ENCODE results near the gene SCN4A. TPM values are rescaled to one million over a fixed set of nuclear protein-coding genes. Genes with fewer than 3 reads are reported as not detected.
A peak's percentile ranks its signal among the peaks of the same experiment; 100 is the strongest.

SCN4A gene
- total and polyA plus RNA-seq, 8 donors = 0.05 to 0.88 (median 0.58) TPM

GRCh38 chr17:63974594-63975192 lies 2.0 kb upstream of the SCN4A start:
- ATAC-seq (peak; percentile 36), DNase-seq (no peak)
- Histone ChIP-seq H3K27me3 (no peaks in the 10 kb centered on the region), H3K27ac (no peak overlapping the region), H3K36me3 (no peaks in the 10 kb centered on the region), H3K4me3 (no peak overlapping the region), H3K9me3 (no peaks in the 10 kb centered on the region), H3K4me1 (no peaks in the 10 kb centered on the region)
- intact Hi-C loops (cut with DNase I) = no loop called here
- no peak for TF ChIP-seq CTCF (IDR thresholded peaks at IDR 0.05)

GRCh38 chr17:63973930-63974593 lies 1.3 kb upstream of the SCN4A start:
- no peak for DNase-seq
- intact Hi-C loops (cut with DNase I) = no loop called here
- TF ChIP-seq CTCF (IDR thresholded peaks at IDR 0.05) = no peak
- Histone ChIP-seq H3K36me3 (no peaks in the 10 kb centered on the region), H3K27ac (no peak overlapping the region), H3K27me3 (no peaks in the 10 kb centered on the region), H3K4me1 (no peaks in the 10 kb centered on the region), H3K9me3 (no peaks in the 10 kb centered on the region), H3K4me3 (no peak overlapping the region)
- peak; percentile 66 for ATAC-seq

GRCh38 chr17:63973247-63973646 lies 529 bp upstream of the SCN4A start:
- ATAC-seq (no peak), DNase-seq (no peak)
- no peak overlapping the region for H3K4me3 ChIP-seq
- no peaks in the 10 kb centered on the region for H3K27me3 ChIP-seq
- no peak for TF ChIP-seq CTCF (IDR thresholded peaks at IDR 0.05)
- no peaks in the 10 kb centered on the region for H3K4me1 ChIP-seq
- H3K27ac ChIP-seq = no peak overlapping the region
- no peaks in the 10 kb centered on the region for H3K36me3 ChIP-seq
- intact Hi-C loops (cut with DNase I) = no loop called here
- no peaks in the 10 kb centered on the region for H3K9me3 ChIP-seq

GRCh38 chr17:63969278-63969677 lies 3.4 kb downstream of the SCN4A start:
- H3K4me1 ChIP-seq = no peaks in the 10 kb centered on the region
- no peak for ATAC-seq
- no peak overlapping the region for H3K27ac ChIP-seq
- intact Hi-C loops (cut with DNase I) = no loop called here
- H3K4me3 ChIP-seq = no peak overlapping the region
- H3K36me3 ChIP-seq = no peaks in the 10 kb centered on the region
- TF ChIP-seq CTCF (IDR thresholded peaks at IDR 0.05) = no peak
- H3K9me3 ChIP-seq = no peaks in the 10 kb centered on the region
- DNase-seq = no peak
- no peaks in the 10 kb centered on the region for H3K27me3 ChIP-seq

GRCh38 chr17:63967953-63968352 lies 4.8 kb downstream of the SCN4A start:
- DNase-seq = no peak
- intact Hi-C loops (cut with DNase I) = no loop called here

More at GRCh38 chr17:63967953-63968352, 4.8 kb downstream of the SCN4A start:
- Histone ChIP-seq H3K36me3 (no peaks in the 10 kb centered on the region), H3K27me3 (no peaks in the 10 kb centered on the region), H3K4me3 (no peak overlapping the region), H3K27ac (no peak overlapping the region), H3K9me3 (no peaks in the 10 kb centered on the region), H3K4me1 (no peaks in the 10 kb centered on the region)
- no peak for TF ChIP-seq CTCF (IDR thresholded peaks at IDR 0.05)
- no peak for ATAC-seq

Data from left lung (tissue), 10 donors.